ENCODE data around the gene NDUFA13. TPM values are rescaled to one million over a fixed set of nuclear protein-coding genes. Genes with fewer than 3 reads are reported as not detected.

The NDUFA13 gene
- total RNA-seq, 1 experiment from 2014 or later: 203 TPM

DNA sequence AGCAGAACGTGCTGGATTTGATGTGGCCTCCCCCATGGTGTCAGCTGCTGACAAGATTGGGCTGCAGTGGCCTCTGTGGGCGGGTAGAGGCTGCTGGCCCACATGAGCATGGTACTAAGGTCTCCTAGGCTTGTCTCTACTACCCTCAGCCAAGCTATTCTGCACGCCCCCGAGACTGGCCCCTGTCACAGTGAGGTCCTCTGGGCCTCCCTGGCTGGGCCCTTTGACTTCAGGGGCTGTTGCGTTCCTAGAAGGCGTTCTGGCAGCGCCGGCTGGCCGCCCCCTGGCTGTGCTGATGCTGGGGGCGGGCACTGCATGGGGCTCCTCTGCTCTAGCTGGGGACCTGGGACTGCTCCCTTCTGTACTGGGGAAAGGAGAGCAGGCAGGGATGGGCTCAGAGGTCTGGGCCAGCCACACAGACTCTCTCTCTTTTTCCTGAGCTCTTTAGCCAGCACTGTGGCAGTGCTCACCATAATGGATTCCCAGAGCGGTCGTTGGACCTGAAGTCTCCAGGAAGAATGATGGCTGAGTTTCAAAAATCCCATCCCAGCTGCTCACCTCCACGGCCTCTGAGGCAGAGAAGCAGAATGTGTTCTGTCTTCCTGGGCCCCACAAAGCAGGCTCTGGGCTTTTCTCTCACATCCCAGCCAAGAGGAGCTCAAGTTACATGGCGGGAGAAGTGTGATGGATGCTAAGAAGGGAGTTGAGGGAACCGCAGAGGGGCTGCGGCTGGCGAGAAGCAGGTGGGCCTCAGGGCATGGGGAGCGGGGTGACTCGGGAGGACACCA lies 33.0 kb upstream of the NDUFA13 start:
- 0 out of 2 replicates have a peak, but pooled peaks cover 4% of the 10 kb centered on the region for H3K36me3 ChIP-seq (ENCODE audit: low read depth)
- H2AFZ ChIP-seq: no peak overlapping the region
- no peak overlapping the region for H3K4me2 ChIP-seq
- BruUV-seq (replicated peaks): no TSS peak
- H3K79me2 ChIP-seq (ENCODE audit: low read depth): peaks cover 41% of the 10 kb centered on the region
- DNase-seq: no peak
- no peaks in the 10 kb centered on the region for H3K9me2 ChIP-seq (ENCODE audit: insufficient read depth)
- H3K4me1 ChIP-seq (replicated peaks; ENCODE audit: insufficient read depth): peaks cover 6% of the 10 kb centered on the region
- peaks cover 21% of the 10 kb centered on the region for H3F3A ChIP-seq (ENCODE audit: insufficient read depth, low read depth)
- peaks cover 38% of the 10 kb centered on the region for H4K20me1 ChIP-seq (ENCODE audit: insufficient read depth)
- POLR2A ChIA-PET (ENCODE audit: unreplicated experiment): no interaction called here
- no peak overlapping the region for H3K27ac ChIP-seq
- H3K27me3 ChIP-seq (ENCODE audit: insufficient read depth, low read depth): no peaks in the 10 kb centered on the region
- CTCF ChIA-PET: interaction anchor here (0.7 to 0.9 kb wide), 2 partner anchors 29 to 73 kb away, joined by 4 read pairs; no protein-coding TSS in a partner anchor
- no peaks in the 10 kb centered on the region for H3K9me3 ChIP-seq (ENCODE audit: insufficient read depth, low read depth)
- TF ChIP-seq CTCF (conservative IDR thresholded peaks at IDR 0.05) (no peak), EZH2 (IDR thresholded peaks at IDR 0.05; ENCODE audit: low read depth) (no peak)
- H3K4me3 ChIP-seq: no peak overlapping the region
- intact Hi-C loops (cut with micrococcal nuclease; ENCODE audit: unreplicated experiment): no loop called here

GRCh38 chr19:19485161-19485997 lies 30.6 kb upstream of the NDUFA13 start:
- intact Hi-C loops (cut with micrococcal nuclease; ENCODE audit: unreplicated experiment): no loop called here
- TF ChIP-seq EZH2 (IDR thresholded peaks at IDR 0.05; ENCODE audit: low read depth): no peak
- no peak for TF ChIP-seq CTCF (conservative IDR thresholded peaks at IDR 0.05)
- Histone ChIP-seq H3K4me2 (no peak overlapping the region), H3K79me2 (ENCODE audit: low read depth) (peaks cover 26% of the 10 kb centered on the region; the same call in 1 of the 2 replicates), H4K20me1 (ENCODE audit: insufficient read depth) (peaks cover 28% of the 10 kb centered on the region), H3F3A (ENCODE audit: insufficient read depth, low read depth) (peaks cover 38% of the 10 kb centered on the region), H3K4me1 (replicated peaks; ENCODE audit: insufficient read depth) (peaks cover 23% of the 10 kb centered on the region), H2AFZ (no peak overlapping the region), H3K36me3 (ENCODE audit: low read depth) (no peaks in the 10 kb centered on the region), H3K9me3 (ENCODE audit: insufficient read depth, low read depth) (no peaks in the 10 kb centered on the region), H3K27ac (no peak overlapping the region), H3K9me2 (ENCODE audit: insufficient read depth) (no peaks in the 10 kb centered on the region), H3K4me3 (no peak overlapping the region), H3K27me3 (ENCODE audit: insufficient read depth, low read depth) (no peaks in the 10 kb centered on the region)
- ChIA-PET POLR2A (ENCODE audit: unreplicated experiment) (no interaction called here), CTCF (no interaction called here)
- no peak for DNase-seq
- BruUV-seq (replicated peaks): no TSS peak

DNA sequence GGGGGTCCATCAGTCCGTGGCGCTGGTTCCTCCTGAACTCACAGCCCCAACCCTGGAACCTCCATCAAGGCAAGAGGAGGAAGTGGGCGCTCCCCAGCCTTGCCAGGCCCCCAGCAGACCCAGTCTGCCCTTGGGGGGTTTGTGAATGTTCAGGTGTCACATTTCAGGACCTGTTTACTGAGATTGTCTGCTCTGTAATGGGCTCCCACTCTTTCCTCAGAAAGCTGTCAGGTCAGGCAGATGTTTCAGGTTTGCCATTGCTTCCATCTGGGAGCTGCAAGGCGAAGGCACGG lies 30.1 kb upstream of the NDUFA13 start:
- Histone ChIP-seq H3K4me3 (no peak overlapping the region), H4K20me1 (ENCODE audit: insufficient read depth) (peaks cover 33% of the 10 kb centered on the region), H3K27me3 (ENCODE audit: insufficient read depth, low read depth) (no peaks in the 10 kb centered on the region), H3K36me3 (ENCODE audit: low read depth) (no peaks in the 10 kb centered on the region), H3K4me1 (replicated peaks; ENCODE audit: insufficient read depth) (peaks cover 23% of the 10 kb centered on the region), H3K27ac (no peak overlapping the region), H3K79me2 (ENCODE audit: low read depth) (peaks cover 25% of the 10 kb centered on the region), H3K9me3 (ENCODE audit: insufficient read depth, low read depth) (no peaks in the 10 kb centered on the region), H3F3A (ENCODE audit: insufficient read depth, low read depth) (peaks cover 38% of the 10 kb centered on the region), H3K9me2 (ENCODE audit: insufficient read depth) (no peaks in the 10 kb centered on the region), H2AFZ (no peak overlapping the region), H3K4me2 (no peak overlapping the region)
- BruUV-seq (replicated peaks): no TSS peak
- intact Hi-C loops (cut with micrococcal nuclease; ENCODE audit: unreplicated experiment): no loop called here
- ChIA-PET CTCF (interaction anchor here (0.8 kb wide), 1 partner anchor 80 kb away, joined by 3 read pairs; the partner anchor contains the start of gene GATAD2A), POLR2A (ENCODE audit: unreplicated experiment) (no interaction called here)
- no peak for DNase-seq
- TF ChIP-seq CTCF (conservative IDR thresholded peaks at IDR 0.05) (no peak), EZH2 (IDR thresholded peaks at IDR 0.05; ENCODE audit: low read depth) (no peak)
